Peyer's patch (tissue), 4 donors: Measurements from ENCODE around the gene SHLD1. TPM values are rescaled to one million over a fixed set of nuclear protein-coding genes. Genes with fewer than 3 reads are reported as not detected.
"Not testable (repeated sequence)": the region's sequence is repeated elsewhere in the genome, so short reads cannot be mapped to it uniquely, and the experiment has no call there.

Source experiments
- DNase-seq, 3 donors: peaks; one replicate each; pipeline ENCODE4 v3.0.0-alpha.2; 2017 to 2019
- H3K27ac ChIP-seq, 4 donors: fragments of 200-600 bp; sonication (generic); one replicate each; pipeline ENCODE4 v1.5.1; 2016 to 2019
- H3K27me3 ChIP-seq, 2 donors: fragments of 200-600 bp; sonication (generic); one replicate each; pipeline ENCODE4 v1.5.1; 2019
- H3K36me3 ChIP-seq, 3 donors: fragments of 200-600 bp; sonication (generic); one replicate each; pipeline ENCODE4 v1.5.1; 2016 to 2019
- H3K4me1 ChIP-seq, 4 donors: fragments of 200-600 bp; sonication (generic); one replicate each; pipeline ENCODE4 v1.5.1; 2016 to 2019
- H3K4me3 ChIP-seq, 4 donors: fragments of 200-600 bp; sonication (generic); 1 replicate in 3 of 4; 2 replicates in 1 of 4; pipeline ENCODE4 v1.5.1; 2016 to 2019; ENCODE audit warnings: mild to moderate bottlenecking in 1 of 4
- H3K9me3 ChIP-seq, 4 donors: fragments of 200-600 bp; sonication (generic); one replicate each; pipeline ENCODE4 v1.5.1; 2016 to 2019; ENCODE audit warnings: mild to moderate bottlenecking in 1 of 4
- CTCF ChIP-seq, 6 experiments: fragments of 450-650 bp in 4 of 6; fragments of 200-600 bp in 2 of 6; sonication (generic) in 1 of 6; IDR thresholded peaks; one replicate each; pipeline ENCODE4 v1.5.1; 2017 to 2019; ENCODE audit warnings: antibody characterized with exemption in 6 of 6, mild to moderate bottlenecking in 3 of 6, moderate library complexity in 1 of 6
- POLR2A ChIP-seq, 2 donors: fragments of 450-650 bp; IDR thresholded peaks; one replicate each; pipeline ENCODE4 v1.5.1; 2017; ENCODE audit warnings: antibody characterized with exemption in 2 of 2, mild to moderate bottlenecking in 2 of 2, moderate library complexity in 2 of 2
- total RNA-seq, 4 donors: library from RNA; depleted of rRNA; stranded (reverse); fragments of >200 nt; gene quantifications; one replicate each; pipeline ENCODE4 v1.1.0, GENCODE V29; 2016

The SHLD1 gene
- total RNA-seq, 4 donors from 2014 or later = 8.4 to 15.5 (median 12.3) TPM

DNA sequence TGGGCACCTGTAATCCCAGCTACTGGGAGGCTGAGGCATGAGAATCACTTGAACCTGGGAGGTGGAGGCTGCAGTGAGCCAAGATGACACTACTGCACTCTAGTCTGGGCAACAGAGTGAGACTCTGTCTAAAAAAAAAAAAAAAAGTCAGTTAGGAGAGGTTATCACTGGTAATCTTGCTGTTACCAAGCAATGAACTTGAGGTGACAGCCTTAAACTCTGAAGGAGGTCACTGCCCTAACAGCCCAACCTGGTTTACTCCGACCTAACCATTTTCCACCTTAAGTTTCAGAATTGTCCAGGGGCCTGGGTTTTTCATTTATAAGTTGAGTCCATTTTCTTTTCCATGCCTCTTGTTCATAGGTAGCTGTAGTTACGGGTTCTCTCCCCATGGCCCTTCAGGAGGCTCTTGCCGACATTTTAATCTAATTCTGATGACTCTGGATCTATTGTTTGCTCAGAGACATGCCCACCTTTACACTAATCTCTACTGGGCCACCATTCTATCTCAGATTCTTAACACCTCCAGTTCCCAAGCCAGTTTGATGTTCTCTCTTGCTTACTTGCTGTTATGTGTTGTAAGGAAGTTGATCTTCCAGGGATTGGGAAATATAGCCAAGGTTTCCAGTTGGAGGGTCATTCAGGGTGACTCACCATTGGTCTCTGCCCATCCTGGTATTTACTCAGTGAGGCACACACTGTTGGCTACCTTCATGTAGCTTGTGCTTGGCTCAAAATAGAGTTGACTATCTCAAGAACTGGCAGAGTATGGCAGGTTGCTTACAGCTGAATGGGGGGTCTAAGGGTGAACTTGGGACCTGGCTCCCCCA, 29.1 kb downstream of the SHLD1 start:
- H3K9me3 ChIP-seq = no peaks in the 10 kb centered on the region
- H3K4me1 ChIP-seq = peaks cover 0 to 19% (median 0%) of the 10 kb centered on the region in 4 donors
- H3K36me3 ChIP-seq = peaks cover 0 to 30% (median 0%) of the 10 kb centered on the region in 3 donors
- no peaks in the 10 kb centered on the region for H3K27me3 ChIP-seq
- TF ChIP-seq POLR2A (IDR thresholded peaks at IDR 0.05) = peak in 1 of 2 donors; percentile 31
- TF ChIP-seq CTCF (IDR thresholded peaks at IDR 0.05) = no peak
- peak overlapping the region in 2 of 4 donors; percentile 13 to 21 for H3K27ac ChIP-seq
- H3K4me3 ChIP-seq = no peak overlapping the region
- peak in 1 of 3 donors; percentile 73 for DNase-seq

GRCh38 chr20:5780846-5781217, 30.6 kb downstream of the SHLD1 start:
- Histone ChIP-seq H3K4me1 (peaks cover 0 to 19% (median 0%) of the 10 kb centered on the region in 4 donors), H3K27me3 (no peaks in the 10 kb centered on the region), H3K27ac (no peak overlapping the region), H3K4me3 (no peak overlapping the region), H3K36me3 (peaks cover 0 to 16% (median 0%) of the 10 kb centered on the region in 3 donors), H3K9me3 (no peaks in the 10 kb centered on the region)
- DNase-seq = no peak
- TF ChIP-seq POLR2A (IDR thresholded peaks at IDR 0.05) (no peak), CTCF (IDR thresholded peaks at IDR 0.05) (no peak)

DNA sequence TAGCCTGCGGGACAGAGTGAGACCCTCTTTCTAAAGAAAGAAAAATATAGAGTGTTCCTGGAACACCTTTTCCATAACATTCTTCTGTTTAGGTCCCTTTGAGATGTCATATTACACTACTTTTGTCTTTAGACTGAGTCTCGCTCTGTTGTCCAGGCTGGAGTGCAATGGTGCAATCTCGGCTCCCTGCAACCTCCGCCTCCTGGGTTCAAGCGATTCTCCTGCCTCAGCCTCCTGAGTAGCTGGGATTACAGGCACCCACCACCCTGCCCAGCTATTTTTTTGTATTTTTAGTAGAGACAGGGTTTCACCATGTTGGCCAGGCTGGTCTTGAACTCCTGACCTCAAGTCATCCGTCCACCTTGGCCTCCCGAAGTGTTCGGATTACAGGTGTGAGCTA, 31.2 kb downstream of the SHLD1 start:
- Histone ChIP-seq H3K27ac (peak overlapping the region in 2 of 4 donors; percentile 61 to 80), H3K36me3 (peaks cover 0 to 11% (median 0%) of the 10 kb centered on the region in 3 donors), H3K4me1 (peaks cover 0 to 19% (median 0%) of the 10 kb centered on the region in 4 donors)
- H3K9me3 ChIP-seq, DNase-seq, H3K4me3 ChIP-seq, H3K27me3 ChIP-seq: not testable (repeated sequence)

GRCh38 chr20:5781798-5782750, 31.9 kb downstream of the SHLD1 start:
- no peak for TF ChIP-seq POLR2A (IDR thresholded peaks at IDR 0.05)
- TF ChIP-seq CTCF (IDR thresholded peaks at IDR 0.05) = no peak
- peak overlapping the region in 2 of 4 donors; percentile 61 to 80 for H3K27ac ChIP-seq
- peak in 1 of 3 donors; percentile 62 for DNase-seq
- peaks cover 0 to 20% (median 0%) of the 10 kb centered on the region in 4 donors for H3K4me1 ChIP-seq
- no peaks in the 10 kb centered on the region for H3K9me3 ChIP-seq
- no peak overlapping the region for H3K4me3 ChIP-seq
- H3K27me3 ChIP-seq = no peaks in the 10 kb centered on the region
- H3K36me3 ChIP-seq = peaks cover 0 to 4% (median 0%) of the 10 kb centered on the region in 3 donors

GRCh38 chr20:5784735-5785134, 34.5 kb downstream of the SHLD1 start:
- DNase-seq = peak in 1 of 3 donors; percentile 61
- Histone ChIP-seq H3K9me3 (no peaks in the 10 kb centered on the region), H3K4me3 (no peak overlapping the region), H3K27me3 (no peaks in the 10 kb centered on the region), H3K4me1 (peaks cover 0 to 28% (median 0%) of the 10 kb centered on the region in 4 donors), H3K27ac (peak overlapping the region in 2 of 4 donors; percentile 33 to 60), H3K36me3 (peaks cover 0 to under 1% (median 0%) of the 10 kb centered on the region in 3 donors)
- TF ChIP-seq POLR2A (IDR thresholded peaks at IDR 0.05) (no peak), CTCF (IDR thresholded peaks at IDR 0.05) (no peak)
